Measurements from ENCODE around the gene SUMF2.
"Not testable (repeated sequence)": the region's sequence is repeated elsewhere in the genome, so short reads cannot be mapped to it uniquely, and the experiment has no call there.

SUMF2 gene

DNA sequence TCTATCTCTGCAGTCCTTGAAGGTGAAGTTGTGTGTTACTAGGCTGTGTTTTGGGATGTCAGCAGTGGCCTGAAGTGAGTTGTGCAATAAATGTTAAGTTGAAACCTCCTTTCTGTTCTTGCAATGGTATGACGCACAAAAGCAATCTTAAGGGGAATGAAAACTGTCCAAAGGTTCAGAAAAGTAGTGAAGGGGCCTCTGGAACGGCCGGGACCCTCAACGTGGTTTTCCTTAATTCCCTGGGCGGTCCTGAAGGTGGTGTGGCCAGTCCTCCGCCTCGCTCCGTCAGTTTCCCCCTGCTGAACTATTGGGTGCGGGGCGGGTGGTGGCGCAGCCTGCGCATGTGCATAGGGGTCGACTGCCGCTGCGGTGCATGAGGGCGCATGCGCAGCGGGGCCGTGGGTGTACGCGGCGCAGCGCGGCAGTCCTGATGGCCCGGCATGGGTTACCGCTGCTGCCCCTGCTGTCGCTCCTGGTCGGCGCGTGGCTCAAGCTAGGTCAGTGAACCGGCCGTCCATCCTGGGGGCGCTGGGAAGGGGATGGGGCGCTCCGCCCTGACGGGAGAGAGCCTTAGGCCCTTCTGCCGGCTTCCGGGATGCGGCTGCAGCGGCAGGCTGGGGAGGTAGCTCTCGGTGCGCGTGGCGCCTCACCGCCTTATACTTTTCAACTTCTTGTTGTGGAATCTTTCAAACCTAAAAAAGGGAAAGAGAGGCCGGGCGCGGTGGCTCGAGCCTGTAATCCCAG is at the start of gene SUMF2:
Gene SUMF2, plus strand, starts transcription at position 405 of the 744 bp plus-strand sequence. Its CDS starts 26 bp downstream, at position 431.
- peak; percentile 71 to 91 for DNase-seq

DNA sequence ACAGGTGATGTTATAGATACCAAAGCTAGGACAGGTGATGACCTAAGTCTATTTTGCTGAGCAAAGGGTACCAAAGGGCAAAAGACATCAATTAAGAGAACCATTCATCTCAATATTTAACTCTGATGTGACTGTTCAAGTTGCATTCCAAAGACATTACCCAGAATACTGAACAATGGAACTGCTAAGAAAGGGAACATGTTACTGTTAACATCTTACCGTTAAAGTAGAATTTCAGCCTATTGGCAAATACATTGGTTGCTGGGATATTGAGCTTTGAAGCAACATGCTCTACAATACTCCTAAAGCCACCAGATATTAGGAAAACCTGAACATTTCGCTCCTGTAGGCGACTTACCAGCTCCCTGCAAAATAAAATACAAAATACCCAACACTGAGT is 47.1 kb upstream of the SUMF2 start:
- not testable (repeated sequence) for DNase-seq

DNA sequence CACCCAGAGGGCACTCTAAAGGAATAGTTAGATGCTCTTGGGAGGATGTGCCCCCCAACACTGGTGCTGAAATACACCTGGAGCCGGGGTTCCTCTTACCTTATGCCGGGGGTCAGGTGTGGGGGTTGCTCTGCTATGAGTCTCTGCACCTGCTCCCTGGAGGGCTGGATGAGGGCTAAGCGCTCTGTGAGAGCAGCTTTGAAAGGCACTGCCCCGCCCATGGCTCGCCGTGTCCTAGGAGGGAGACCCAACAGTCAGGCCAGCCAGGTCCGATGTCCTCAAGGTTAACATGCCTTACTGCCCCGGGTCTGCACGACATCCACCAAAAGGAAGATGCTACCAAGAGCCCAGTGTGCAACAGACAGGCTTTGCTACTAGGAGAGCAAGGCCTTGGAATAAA is 44.6 kb upstream of the SUMF2 start:
- no peak for DNase-seq

DNA sequence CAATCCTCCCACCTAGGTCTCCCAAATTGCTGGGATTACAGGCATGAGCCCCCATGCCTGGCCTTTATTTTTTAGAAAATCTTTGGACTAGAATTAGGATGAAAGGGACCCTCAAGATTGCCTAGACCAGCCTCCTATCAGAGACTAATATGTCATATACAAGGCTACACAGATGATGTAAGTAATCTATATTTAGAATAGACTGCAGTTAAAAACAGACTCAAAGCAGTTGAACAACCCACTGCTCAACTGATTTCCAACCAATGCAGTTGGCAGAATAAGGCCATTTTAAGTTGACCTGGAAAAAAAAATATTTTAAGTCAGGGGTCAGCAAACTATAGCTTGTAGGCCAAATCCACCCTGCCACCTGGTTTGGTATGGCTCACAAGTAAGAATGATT is 40.6 kb upstream of the SUMF2 start:
- DNase-seq, result no peak

DNA sequence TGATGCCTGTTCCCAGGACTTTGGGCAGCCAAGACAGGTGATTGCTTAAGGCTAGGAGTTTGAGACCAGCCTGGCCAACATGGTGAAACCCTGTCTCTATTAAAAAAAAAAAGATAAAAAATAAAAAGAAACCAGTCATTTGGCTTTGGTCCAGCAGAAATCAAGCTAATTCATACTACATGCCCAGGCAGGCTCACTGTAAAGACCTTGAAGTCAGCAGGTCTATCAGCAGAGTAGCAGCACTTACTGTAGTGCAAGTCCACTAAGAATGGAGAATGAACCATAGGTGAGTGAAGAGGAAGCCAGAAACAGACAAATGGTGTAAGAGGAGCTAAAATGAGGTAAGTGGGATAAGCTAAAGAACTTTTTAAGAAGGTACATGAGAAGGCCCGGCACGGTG is 37.5 kb upstream of the SUMF2 start:
- no peak for DNase-seq

DNA sequence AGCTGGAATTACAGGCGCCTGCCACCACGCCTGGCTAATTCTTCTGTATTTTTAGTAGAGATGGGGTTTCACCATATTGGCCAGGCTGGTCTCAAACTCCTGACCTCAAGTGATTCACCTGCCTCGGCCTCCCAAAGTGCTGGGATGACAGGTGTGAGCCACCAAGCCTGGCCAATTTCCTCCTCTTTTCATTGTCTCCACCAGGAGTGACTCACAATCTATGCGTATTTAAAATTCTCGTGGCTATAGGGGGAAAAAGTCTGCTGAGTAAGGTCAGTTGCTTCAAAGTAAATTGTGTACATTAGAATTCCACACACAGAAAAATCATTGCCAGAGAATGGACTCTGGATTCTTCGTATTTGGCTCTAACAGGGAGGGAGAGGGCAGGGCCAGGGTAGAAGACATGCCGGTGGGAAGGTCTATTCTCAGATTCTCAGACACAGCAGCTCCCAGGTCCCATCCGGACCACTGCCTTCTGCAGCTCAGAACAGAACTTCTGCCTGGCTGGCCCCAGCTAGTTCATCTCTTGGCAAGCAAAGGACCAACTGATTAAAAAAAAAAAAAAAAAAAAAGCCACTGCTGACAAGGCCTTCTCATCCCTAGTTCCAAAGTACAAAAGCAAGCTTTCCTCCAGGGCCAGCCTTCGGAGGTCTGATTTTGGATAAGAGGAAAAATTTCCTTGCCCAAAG is 35.0 kb upstream of the SUMF2 start:
- DNase-seq, result no peak

DNA sequence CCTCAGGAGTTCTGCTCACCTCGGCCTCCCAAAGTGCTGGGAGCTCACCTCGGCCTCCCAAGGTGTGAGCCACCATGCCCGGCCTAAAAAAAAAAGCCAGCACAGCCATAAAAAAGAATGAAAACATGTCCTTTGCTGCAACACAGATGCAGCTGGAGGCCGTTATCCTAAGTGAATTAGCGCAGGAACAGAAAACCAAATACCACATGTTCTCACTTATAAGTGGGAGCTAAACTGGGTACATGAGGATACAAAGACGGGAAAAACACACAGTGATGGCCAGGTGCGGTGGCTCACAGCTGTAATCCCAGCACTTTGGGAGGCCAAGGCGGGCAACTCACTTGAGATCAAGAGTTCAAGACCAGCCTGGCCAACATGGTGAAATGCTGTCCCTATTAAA is 33.7 kb upstream of the SUMF2 start:
- no peak for DNase-seq

DNA sequence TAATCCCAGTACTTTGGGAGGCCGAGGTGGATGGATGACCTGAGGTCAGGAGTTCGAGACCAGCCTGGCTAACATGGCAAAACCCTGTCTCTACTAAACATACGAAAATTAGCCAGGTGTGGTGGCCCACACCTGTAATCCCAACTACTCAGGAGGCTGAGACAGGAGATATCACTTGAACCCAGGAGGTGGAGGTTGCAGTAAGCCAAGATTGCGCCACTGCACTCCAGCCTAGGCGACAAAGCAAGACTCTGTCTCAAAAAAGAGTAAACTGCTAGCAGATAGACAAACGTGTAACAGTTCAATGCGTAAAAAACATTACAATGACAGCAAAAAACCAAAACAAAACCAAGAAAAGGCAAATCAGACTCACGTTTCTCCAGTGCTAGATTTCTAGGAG is 32.5 kb upstream of the SUMF2 start:
- not testable (repeated sequence) for DNase-seq

DNA sequence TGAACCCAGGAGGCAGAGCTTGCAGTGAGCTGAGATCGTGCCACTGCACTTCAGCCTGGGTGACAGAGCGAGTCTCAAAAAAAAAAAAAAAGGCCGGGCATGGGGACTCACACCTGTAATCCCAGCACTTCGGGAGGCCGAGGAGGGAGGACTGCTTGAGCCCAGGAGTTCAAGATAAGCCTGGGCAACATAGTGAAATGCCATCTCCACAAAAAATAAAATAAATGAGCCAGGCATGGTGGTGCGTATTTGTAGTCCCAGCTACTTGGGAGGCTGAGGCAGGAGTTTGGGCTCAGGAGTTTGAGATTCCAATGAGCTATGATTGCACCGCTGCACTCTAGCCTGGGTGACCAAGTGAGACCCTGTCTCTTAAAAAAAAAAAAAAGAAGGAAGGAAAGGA is 31.5 kb upstream of the SUMF2 start:
- not testable (repeated sequence) for DNase-seq

DNA sequence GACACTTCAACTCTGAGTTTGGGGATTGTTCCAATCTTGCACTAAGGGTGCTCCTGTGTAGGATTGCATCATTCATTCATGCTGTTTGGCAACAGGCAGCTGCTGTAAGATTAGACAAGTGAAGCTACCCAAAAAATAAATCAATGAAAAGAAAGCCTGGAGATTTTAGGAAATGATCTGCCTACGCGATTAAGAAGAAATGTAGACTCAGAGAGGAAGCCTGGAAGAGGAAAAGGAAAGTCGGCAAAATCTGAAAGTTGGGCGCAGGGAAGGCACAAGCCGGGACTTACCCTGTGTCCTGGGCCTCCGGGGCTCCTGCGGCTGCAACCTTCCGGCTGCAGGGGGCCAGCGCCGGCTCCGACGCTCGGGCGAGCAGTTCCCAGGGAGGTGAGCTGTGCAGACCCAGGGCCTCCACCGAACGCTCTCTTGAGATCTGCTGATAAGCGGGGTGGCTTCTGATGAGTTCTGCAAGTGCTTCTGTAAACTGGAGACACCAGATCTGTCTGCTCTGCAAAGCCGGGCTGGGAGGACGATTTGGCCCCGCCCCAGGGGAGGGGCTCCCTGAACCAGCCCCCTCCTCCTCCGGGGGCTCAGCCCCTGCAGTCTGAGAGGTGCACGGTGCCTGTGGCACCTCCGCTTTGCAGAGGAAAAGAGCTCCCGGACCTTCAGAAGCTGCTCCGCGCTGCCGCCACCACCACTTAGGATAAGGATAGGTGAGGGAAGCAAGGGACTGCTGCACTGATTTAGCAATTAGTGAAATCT is 30.2 kb upstream of the SUMF2 start:
- DNase-seq, result peak; percentile 95 to 96

DNA sequence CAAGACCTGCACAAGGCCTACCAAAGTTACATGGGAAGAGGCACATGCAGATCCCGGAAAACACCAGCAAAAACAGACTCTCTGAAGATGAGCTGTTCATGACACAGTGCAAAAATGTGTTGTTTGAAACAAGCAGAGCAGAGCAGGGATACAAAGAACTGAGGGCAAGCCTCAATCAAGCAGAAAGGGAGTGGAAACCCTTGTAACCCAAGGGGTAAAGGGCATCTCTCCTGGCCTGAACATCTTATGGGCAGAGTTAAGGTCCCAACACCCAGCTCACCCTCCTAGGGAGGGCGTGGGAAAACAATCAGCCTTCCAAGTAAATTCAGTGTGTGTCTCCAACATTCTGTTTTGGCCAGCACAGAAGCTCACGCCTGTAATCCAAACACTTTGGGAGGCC is 23.4 kb upstream of the SUMF2 start:
- DNase-seq, result no peak

DNA sequence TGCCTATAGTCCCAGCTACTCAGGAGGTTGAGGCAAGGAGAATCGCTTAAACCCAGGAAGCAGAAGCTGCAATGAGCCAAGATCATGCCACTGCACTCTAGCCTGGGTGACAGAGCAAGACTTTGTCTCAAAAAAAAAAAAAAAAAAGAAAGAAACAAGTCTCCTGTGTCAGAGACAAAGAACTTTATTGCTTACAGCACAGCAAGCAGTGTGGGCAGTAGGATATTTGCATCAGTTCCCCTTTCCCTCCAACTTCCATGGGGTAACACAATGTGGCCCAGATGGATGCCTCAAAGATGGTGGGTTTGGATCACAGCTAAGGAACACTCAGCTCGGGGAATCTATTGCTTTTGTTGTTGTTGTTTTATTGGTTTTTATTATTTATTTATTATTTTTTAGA is 18.3 kb upstream of the SUMF2 start:
- DNase-seq, result not testable (repeated sequence)

DNA sequence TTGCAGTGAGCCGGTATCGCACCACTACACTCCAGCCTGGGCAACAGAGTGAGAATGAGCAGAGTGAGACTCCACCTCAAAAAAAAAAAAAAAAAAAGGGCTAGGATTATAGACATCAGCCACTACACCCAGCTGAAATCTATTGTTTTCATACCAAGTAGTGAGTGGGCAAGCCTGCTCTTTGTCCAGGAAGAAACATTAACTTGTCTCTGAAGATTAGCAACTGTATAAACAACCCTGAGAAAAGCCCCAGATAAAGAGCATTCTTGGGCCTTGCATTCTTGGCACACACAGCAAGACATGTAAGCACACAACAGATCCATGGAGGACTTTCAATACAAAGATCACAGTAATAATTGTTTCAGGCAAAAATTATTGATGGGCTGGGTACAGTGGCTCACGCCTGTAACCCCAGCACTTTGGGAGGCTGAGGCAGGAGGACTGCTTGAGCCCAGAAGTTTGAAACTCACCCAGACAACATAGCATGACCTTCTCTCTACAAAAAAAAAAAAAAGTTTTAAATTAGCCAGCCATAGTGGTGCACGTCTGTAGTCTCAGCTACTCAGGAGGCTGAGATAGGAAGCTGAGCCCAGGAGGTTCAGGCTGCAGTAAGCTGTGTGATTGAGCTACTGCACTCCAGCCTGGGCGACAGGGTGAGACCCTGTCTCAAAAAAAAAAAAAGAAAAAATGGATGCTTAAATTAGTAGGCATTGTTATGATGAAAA is 17.2 kb upstream of the SUMF2 start:
- no peak for DNase-seq

DNA sequence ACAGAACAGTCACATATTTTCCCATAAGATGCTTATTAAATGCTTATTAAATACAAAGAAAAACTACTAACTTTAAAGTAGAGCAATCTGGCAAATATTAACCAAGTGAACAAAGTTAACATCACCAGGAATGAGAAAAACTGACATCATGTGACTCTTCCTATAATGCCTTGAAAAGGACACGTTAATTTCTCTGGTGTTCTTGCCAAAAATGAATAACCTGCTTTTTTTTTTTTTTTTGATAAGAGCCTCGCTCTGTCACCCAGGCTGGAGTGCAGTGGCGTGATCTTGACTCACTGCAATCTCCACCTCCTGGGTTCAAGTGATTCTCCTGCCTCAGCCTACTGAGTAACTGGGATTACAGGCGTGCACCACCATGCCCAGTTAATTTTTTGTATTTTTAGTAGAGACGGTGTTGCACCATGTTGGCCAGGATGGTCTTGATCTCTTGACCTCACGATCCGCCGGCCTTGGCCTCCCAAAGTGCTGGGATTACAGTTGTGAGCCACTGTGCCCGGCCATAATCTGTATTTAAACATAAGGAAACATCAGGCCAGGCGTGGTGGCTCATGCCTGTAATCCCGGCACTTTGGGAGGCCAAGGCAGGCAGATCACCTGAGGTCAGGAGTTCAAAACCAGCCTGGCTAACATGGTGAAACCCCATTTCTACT is 16.5 kb upstream of the SUMF2 start:
- not testable (repeated sequence) for DNase-seq

DNA sequence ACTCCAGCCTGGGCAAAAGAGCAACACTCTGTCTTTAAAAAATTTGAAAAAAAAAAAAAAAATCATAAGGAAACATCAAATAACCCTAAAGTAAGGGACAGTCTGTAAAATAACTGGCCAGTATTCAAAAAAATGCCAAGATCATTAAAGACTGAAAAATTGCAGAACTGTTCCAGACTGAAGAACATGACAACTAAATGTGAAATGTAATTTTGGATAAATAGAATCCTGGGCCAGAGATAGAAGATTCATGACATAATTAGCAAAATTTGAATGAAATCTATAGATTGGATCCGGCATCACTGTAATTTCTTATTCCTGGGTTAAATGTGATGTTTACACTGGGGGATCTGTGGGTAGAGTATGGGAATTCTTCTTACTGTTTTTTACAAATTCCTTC is 15.8 kb upstream of the SUMF2 start:
- no peak for DNase-seq

DNA sequence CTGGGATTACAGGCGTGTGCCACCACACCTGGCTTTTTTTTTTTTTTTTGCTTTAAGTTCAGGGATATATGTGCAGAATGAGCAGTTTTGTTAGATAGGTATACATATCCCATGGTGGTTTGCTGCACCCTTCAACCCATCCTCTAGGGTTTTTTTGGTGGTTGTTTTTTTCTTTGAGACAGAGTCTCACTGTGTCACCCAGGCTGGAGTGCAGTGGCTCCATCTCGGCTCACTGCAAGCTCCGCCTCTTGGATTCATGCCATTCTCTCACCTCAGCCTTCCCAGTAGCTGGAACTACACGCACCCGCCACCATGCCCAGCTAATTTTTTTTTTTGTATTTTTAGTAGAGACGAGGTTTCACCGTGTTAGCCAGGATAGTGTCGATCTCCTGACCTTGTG is 15.3 kb upstream of the SUMF2 start:
- peak; percentile 8 to 48 for DNase-seq

DNA sequence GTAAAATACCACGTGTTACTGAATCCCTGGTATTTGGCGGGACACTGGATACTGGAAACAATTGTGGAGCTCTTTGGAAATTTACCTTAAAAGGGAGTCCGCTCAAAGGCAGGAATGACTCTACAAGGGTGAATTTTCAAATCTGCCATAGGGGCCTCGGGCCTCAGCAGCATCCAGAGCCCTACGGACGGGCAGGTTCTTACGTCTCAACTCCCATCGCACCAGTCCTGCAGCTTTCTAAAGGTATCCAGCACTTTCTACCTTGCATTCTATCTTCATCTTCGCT is 13.1 kb upstream of the SUMF2 start:
- DNase-seq, result no peak

DNA sequence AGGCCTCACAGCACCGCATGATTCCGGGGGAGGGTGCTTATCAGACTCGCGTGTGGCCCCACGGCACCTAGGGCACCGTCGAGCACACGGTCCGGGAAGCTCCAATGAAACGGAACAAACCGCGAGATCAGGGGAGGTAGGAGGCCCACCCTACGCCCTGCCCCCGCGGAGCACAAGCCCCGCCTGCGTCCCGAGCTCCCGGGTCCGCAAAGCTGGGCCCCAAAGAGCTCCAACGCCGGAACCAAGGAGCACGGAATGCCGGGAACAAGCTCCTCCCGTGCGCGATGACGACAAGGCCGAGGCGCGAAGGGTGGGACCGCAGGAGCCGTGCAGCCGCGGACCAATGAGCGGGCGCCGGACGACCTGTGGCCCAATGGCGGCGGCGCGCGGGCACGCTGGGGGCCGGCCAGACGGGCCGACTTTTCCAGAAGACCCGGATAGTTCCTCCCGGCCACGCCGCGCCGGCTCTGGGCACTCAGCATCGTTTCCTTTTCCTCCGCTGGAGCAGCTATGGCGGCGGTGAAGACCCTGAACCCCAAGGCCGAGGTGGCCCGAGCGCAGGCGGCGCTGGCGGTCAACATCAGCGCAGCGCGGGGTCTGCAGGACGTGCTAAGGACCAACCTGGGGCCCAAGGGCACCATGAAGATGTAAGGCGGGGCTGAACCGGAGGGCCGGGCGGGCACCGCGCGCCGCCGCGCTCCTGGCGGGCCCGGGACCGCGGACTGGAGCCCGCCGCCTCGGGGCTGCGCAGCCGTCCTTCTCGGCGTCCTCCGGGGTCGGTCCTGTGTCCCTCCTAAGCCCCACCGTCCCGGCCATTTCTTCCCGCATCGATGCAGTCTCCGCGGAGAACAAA is 12.5 kb upstream of the SUMF2 start, which contains the start of the genes CCT6A and PSPH:
Gene CCT6A, plus strand, starts transcription at position 427 of the 853 bp plus-strand sequence. Its CDS starts 84 bp downstream, at position 511.
Gene PSPH, minus strand, starts transcription at position 106 of the 853 bp plus-strand sequence. CDS start 30,232 bp downstream, outside the sequence.
- peak; percentile 96 to 99 for DNase-seq

DNA sequence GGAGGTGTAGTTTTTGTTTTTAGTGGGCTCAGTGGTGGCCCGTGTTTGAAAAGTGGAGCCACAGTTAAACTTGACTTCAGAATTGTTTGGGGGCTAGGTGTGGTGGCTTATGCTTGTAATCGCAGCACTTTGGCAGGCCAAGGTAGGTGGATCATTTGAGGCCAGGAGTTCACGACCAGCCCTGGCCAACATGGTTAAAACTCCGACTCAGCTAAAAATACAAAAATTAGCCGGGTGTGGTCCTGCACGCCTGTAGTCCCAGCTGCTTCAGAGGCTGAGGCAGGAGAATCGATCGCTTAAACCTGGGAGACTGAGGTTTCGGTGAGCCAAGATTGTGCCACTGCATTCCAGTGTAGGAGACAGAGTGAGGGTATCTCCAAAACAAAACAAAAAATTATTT is 10.7 kb upstream of the SUMF2 start:
- no peak for DNase-seq

DNA sequence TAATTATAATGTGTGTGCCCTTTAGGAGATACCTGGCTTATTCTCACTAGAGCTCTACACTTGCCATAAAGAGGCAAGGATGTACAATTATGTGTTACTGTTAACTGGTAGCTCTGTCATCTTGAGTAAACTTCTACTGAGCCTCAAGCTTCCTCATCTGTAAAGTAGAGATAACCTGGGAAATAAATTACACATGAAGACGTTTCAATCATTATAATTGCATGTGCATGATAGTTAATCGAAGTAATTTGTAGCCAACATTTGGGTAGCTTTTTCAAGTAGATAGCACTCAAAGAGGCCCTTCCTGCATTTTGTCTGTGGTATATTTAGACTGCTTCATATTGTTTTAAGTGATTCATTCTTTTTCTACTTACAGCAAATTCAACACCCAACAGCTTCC is 10.1 kb upstream of the SUMF2 start:
- no peak for DNase-seq

DNA sequence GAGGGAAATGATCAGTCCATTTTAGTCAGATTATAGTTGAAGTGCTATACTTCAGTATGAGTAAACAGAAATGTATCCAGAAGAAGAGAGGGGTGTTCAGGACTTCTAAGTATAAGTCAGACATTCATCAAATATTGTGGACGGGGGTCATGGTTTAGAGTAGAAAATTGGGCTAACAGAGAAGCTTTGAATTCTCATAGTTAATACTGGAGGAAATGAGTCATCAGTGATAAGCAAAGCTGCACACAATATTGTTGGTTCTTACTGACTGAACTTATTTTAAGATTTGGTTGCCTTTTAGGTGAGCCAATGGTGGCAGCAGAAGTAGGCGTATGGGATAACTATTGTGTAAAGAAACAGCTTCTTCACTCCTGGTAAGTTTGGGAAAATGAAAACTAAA is 1.7 kb upstream of the SUMF2 start:
- no peak for DNase-seq

DNA sequence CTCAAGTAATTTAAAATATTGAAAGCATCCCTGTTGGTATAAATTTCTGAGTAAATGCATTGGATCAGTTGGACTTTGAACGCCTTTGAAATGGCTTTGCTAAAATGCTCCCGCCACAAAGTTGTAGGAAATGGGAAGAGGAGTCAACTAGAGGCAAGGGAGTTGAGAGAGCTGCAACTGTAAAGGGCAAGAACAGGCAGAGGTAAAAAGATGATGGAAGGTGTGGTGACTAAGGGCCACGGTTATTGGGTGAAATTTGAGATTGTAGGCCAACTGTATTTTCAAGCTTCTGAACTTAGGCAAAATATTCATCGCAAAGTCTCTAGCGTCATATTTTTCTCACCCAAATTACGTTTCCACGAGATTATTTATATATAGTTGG is 595 bp upstream of the SUMF2 start:
- peak in 1 of 2 experiments; percentile 34 for DNase-seq

Measured in NCI-H526 (cell line).